ENCODE results near the gene GLIS1.

DNA sequence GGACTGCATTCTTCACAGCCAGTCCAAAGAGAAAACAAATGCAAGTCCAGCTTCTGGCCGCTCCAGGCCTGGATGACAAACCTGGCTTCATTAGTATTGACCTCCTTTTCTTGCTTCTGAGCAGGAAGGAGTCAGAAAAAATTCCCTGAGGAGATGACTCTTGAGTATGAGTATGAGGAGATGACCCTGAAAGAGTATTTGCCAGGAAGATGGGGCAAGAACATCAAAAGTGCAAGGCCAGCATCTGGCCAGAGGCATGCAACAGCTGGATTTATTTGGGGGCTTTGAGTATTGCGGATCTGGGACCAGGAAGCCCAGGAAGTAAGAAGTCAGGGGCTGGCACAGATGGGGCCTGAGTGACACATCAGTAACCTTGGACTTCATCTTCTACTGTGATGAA, 113.9 kb downstream of the GLIS1 start:
- TF ChIP-seq POLR2A (IDR thresholded peaks at IDR 0.05) (no peak), CTCF (IDR thresholded peaks at IDR 0.05) (no peak)

All from lower leg skin (tissue), 3 donors.